GM18909 (cell line): Measurements from ENCODE around the gene TMEM135.
"Not testable (repeated sequence)": the region's sequence is repeated elsewhere in the genome, so short reads cannot be mapped to it uniquely, and the experiment has no call there.

Experiments used
- ATAC-seq: cut with Tn5 transposase; IDR thresholded peaks from one replicate; pipeline ENCODE4 v1.9.1; 2021; ENCODE audit warnings: mild to moderate bottlenecking; ENCODE audit not compliant: unreplicated experiment, poor library complexity

TMEM135 gene

GRCh38 chr11:87239001-87239400, 201.3 kb downstream of the TMEM135 start:
- ATAC-seq = no peak

DNA sequence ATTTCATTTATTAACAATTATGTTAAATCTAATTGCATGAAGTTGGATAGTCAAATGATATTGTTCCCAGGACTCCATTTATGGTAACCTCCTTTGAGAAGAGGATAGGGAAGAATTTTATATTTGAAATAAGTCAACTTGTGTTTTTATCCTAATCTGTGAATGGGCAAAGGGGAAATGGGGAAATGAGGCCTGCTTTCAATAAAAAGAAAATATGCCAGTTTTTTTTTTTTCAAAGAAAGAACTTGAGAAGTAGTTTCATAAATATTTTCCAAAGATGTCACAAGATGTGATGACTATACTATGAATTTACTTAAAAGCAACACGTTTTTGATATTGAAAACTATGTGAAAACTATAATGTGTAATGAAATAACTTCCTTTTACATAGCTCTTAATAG, 201.8 kb downstream of the TMEM135 start:
- ATAC-seq = no peak

GRCh38 chr11:87251560-87251959, 213.8 kb downstream of the TMEM135 start:
- ATAC-seq = no peak

- no peak for ATAC-seq
These were observed 215.1 kb downstream of the TMEM135 start for GRCh38 chr11:87252869-87253268.

- ATAC-seq = no peak
These were observed 216.8 kb downstream of the TMEM135 start for GRCh38 chr11:87254562-87254961.

GRCh38 chr11:87255589-87255988, 217.9 kb downstream of the TMEM135 start:
- ATAC-seq = no peak

GRCh38 chr11:87256694-87257340, 219.1 kb downstream of the TMEM135 start:
- ATAC-seq = no peak

DNA sequence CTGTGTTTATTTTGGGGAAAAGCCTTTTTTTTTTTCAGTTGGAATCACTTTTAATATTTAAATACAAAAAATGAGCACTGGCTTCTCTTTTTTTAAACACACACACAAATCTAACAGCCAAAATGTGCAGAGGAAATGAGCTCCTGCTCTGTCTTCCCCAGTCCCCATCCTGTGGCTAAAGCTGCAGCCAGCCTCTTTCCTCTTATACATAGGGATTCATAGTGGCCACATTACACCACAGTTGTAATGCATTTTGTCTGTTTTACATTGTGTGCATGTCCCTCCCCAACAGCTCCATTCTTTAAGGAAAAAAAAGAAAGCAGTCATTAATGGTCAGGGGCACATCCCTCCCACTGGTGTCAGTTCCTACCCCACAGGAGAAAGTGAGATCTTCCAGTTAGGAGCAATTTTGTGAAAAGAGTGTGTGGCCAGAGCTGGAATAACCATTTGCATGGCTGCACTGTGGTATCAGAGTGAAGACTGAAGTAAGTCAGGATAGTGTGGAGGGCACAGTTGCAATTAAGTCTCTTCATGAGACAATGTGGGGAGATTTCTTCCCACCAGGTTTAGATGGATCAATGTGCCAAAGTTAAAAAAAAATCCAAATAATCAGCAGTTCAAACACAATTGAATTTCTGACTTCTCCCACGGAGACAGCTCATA, 220.6 kb downstream of the TMEM135 start:
- ATAC-seq = no peak

GRCh38 chr11:87259736-87260135, 222.0 kb downstream of the TMEM135 start:
- ATAC-seq = no peak

- no peak for ATAC-seq
These were observed 223.1 kb downstream of the TMEM135 start for GRCh38 chr11:87260811-87261210.

DNA sequence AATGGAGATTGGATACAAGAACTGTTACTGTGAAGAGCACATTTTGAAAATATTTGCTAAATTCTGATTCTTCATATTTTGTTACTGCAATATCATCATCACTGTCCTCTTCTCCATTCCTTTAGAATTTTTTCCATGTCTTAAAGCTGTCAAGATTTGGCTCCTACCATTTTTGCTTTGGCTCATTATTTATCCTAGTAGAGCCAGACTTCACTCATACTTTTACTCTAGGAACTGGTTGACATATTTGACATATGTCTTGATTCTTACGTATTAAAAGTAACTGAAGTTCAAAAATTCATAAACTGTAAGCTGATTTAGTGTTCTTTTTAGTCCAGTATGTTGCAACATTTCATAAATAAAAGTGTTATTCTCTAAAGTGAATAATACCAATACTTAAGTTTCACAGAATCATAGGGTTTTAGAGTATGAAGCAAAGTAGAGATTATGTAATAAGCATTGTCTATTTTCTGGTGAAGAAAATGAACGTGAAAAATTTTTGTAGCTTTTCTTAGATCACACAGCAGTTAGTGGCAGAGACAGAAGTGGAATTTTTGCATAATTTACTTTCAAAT, 225.6 kb downstream of the TMEM135 start:
- no peak for ATAC-seq

DNA sequence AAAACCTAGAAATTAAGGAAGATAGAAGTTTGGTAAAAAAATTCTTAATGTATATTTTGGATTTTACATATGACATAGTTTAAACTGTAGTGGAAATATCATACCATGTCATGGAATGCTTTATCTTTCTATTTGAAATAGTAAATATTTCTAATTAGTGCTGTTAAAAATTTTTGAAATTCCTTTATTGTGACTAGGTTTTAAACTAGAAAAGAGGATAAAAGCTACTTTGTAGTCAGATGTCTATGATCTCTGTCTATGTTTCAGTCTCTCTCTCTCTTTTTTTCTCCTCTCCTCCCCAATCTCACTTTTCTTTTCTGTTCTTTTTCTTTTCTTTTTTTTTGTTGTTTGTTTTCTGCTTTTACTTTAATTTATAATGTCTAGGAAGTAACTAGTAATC, 226.2 kb downstream of the TMEM135 start:
- ATAC-seq = no peak

DNA sequence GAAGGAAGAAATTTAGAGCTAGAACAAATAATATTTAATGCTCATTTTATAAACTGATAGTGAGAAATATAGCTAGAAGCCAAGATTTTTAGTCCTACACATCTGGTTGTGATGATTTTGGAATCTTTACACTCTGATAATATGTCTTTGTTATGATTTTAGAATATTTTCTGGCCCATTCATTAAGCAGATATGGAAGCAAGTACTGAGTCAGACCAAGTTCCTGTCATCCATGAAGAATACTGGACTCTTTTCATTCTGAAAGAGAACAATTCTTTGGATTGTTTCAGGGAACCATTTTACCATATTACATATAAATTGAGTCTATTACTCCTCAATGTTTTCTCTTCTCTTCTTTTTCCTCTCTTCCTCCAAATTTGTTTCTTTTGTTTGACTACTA, 227.4 kb downstream of the TMEM135 start:
- ATAC-seq = no peak

DNA sequence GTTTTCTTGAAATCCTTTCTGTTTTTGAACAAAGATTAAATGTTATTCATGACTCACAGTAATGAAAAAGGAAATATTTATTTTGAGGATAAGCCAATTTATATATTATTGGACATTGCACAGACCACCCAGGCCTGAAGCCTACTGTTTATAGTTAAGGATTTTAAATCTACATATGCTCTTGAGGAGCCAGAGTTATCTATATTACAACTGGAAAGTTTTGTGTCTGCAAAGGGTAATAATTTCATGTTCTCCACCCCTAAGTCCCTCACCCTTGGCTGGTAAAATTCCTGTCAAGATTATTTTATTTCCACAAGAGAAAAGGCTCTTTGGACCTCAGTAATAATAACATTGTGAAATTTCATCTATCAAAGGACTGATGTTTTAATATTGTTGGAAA, 228.2 kb downstream of the TMEM135 start:
- ATAC-seq = no peak

GRCh38 chr11:87266751-87267150, 229.0 kb downstream of the TMEM135 start:
- no peak for ATAC-seq

GRCh38 chr11:87271951-87272350, 234.2 kb downstream of the TMEM135 start:
- not testable (repeated sequence) for ATAC-seq

GRCh38 chr11:87275176-87275575, 237.4 kb downstream of the TMEM135 start:
- no peak for ATAC-seq

- no peak for ATAC-seq
These were observed 242.4 kb downstream of the TMEM135 start for GRCh38 chr11:87280143-87280542.

GRCh38 chr11:87281496-87281895, 243.8 kb downstream of the TMEM135 start:
- ATAC-seq = no peak

DNA sequence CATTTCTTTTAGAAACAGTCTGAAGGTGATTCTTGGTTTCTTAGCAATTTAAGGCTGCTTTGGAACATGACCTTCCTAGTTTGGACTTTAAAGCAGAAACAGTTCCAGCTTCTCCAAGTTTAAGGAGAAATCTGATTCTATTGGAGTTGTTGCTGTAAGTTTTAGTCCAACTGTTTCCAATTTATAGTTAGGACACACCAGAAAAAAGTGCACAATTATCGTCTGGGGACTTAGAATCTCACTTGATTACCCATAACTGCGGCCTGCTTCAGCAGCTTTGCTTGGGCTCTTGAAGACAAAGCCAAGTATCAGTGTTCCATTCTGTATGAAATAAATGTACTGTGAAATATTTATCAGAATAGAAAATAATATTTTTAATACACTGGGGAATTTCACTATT, 246.6 kb downstream of the TMEM135 start:
- ATAC-seq = no peak

DNA sequence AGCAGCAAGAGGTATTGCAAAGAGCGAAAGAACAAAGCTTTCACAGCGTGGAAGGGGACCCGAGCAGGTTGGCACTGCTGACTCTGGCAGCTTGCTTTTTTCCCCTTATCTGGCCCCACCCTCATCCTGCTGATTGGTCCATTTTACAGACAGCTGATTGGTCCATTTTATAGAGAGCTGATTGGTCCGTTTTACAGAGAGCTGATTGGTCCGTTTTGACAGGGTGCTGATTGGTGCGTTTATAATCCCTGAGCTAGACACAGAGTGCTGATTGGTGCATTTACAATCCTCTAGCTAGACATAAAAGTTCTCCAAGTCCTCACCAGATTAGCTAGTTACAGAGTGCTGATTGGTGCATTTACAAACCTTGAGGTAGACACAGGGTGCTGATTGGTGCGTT, 247.9 kb downstream of the TMEM135 start:
- ATAC-seq = not testable (repeated sequence)

DNA sequence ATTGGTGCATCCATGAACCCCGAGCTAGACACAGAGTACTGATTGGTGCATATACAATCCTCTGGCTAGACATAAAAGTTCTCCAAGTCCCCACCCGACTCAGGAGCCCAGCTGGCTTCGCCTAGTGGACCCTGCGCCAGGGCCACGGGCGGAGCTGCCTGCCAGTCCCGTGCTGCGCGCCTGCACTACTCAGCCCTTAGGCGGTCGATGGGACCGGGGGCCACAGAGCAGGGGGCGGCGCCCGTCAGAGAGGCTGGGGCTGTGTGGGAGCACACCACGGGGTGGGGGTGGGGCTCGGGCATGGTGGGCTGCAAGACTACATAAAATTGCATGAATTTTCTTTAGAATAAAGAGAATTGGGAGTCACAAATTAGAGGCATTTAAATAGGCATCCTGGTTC, 248.6 kb downstream of the TMEM135 start:
- ATAC-seq = no peak
